AG04450 (cell line): ENCODE measurements around the gene KCNAB3. TPM values are rescaled to one million over a fixed set of nuclear protein-coding genes. Genes with fewer than 3 reads are reported as not detected.

ENCODE experiments used
- CTCF ChIA-PET: fragments of 300-600, 350-600 bp; formaldehyde crosslinking; extraction: SDS; loops from one replicate; lab custom pipeline; 2022; ENCODE audit warnings: antibody characterized with exemption, inconsistent platforms; lab: Charles Lee
- POLR2A ChIA-PET: fragments of 350-600 bp; formaldehyde crosslinking; extraction: SDS; loops from one replicate; lab custom pipeline; 2021; ENCODE audit warnings: antibody characterized with exemption, inconsistent platforms; lab: Yijun Ruan, JAX
- DNase-seq: peaks from one replicate; pipeline ENCODE4 v3.0.0-alpha.2; 2011; ENCODE audit warnings: low read depth, low spot score
- H3K27ac ChIP-seq: one replicate; pipeline ENCODE4 v1.5.1; 2012; ENCODE audit warnings: low read depth, low read length, control low read depth
- H3K27me3 ChIP-seq: one replicate; pipeline ENCODE4 v1.6.0; 2012; ENCODE audit warnings: low read length; ENCODE audit not compliant: control insufficient read depth, insufficient read depth
- H3K4me3 ChIP-seq: 2 replicates; pipeline ENCODE4 v1.5.1; 2011; ENCODE audit warnings: mild to moderate bottlenecking, low read depth, low read length, control low read depth
- H3K9me3 ChIP-seq: 2 replicates; pipeline ENCODE4 v1.5.1; 2012; ENCODE audit warnings: low read length; ENCODE audit not compliant: control insufficient read depth, insufficient read depth
- CTCF ChIP-seq: IDR thresholded peaks from 2 replicates; pipeline ENCODE4 v1.5.1; 2011; ENCODE audit warnings: low read depth, low read length, control low read depth, inconsistent platforms
- polyA plus RNA-seq: library from polyadenylated mRNA; depleted of rRNA; stranded (reverse); fragments of >200 nt; gene quantifications from 2 replicates; pipeline ENCODE4 v1.2.3, GENCODE V29; 2011

Gene KCNAB3
- polyA plus RNA-seq, 1 experiment = 2.2 TPM

- POLR2A ChIA-PET = interaction anchor here (0.7 to 1.3 kb wide), 3 partner anchors 8 to 32 kb away, joined by 3 to 9 read pairs (median 4); partner anchors contain the start of gene NAA38
These were observed 40.3 kb downstream of the KCNAB3 start for GRCh38 chr17:7889166-7889955.

GRCh38 chr17:7888184-7888920, 41.3 kb downstream of the KCNAB3 start, which contains the start of gene CHD3:
Gene CHD3 (plus strand): TSS chr17:7888789. CDS start chr17:7889001, 212 bp downstream.
- H3K9me3 ChIP-seq = no peaks in the 10 kb centered on the region; the same call in 1 of the 2 replicates
- no peak for DNase-seq
- H3K27me3 ChIP-seq = no peaks in the 10 kb centered on the region
- ChIA-PET POLR2A (interaction anchor here (0.7 to 1.3 kb wide), 2 partner anchors 9 to 31 kb away, joined by 3 to 4 read pairs; partner anchors contain the start of gene NAA38), CTCF (interaction anchor here (0.9 kb wide), 1 partner anchor 10 kb away, joined by 3 read pairs; no protein-coding TSS in a partner anchor)
- H3K4me3 ChIP-seq = peak within 1 kb of the TSS; percentile 66
- peak within 1 kb of the TSS; percentile 77 for H3K27ac ChIP-seq
- no peak for TF ChIP-seq CTCF

More at GRCh38 chr17:7889166-7889955, 40.3 kb downstream of the KCNAB3 start:
- Histone ChIP-seq H3K9me3 (no peaks in the 10 kb centered on the region; the same call in 1 of the 2 replicates), H3K27me3 (no peaks in the 10 kb centered on the region), H3K4me3 (peak overlapping the region; percentile 66), H3K27ac (peak overlapping the region; percentile 77)
- peak; percentile 48 for TF ChIP-seq CTCF
- peak; percentile 67 for DNase-seq
- CTCF ChIA-PET = interaction anchor here (0.9 kb wide), 1 partner anchor 9 kb away, joined by 3 read pairs; no protein-coding TSS in a partner anchor

- H3K4me3 ChIP-seq = peak overlapping the region; percentile 79
- peak overlapping the region; percentile 77 for H3K27ac ChIP-seq
- POLR2A ChIA-PET = no interaction called here
- H3K27me3 ChIP-seq = no peaks in the 10 kb centered on the region
- no peak for TF ChIP-seq CTCF
- CTCF ChIA-PET = no interaction called here
- peak; percentile 96 for DNase-seq
- no peaks in the 10 kb centered on the region; the same call in 1 of the 2 replicates for H3K9me3 ChIP-seq
These were observed 42.0 kb downstream of the KCNAB3 start for GRCh38 chr17:7887482-7888183.

- TF ChIP-seq CTCF = peak; percentile 7; the same call in 1 of the 2 replicates
- Histone ChIP-seq H3K27ac (peak overlapping the region; percentile 94), H3K9me3 (no peaks in the 10 kb centered on the region; the same call in 1 of the 2 replicates), H3K27me3 (no peaks in the 10 kb centered on the region), H3K4me3 (peak overlapping the region; percentile 79)
- ChIA-PET CTCF (no interaction called here), POLR2A (no interaction called here)
- no peak for DNase-seq
These were observed 42.6 kb downstream of the KCNAB3 start for GRCh38 chr17:7887038-7887481.
